OCI-LY1 (cell line): ENCODE data around the gene UFD1.

Experiments
- H2AFZ ChIP-seq: fragments of 200-600 bp; sonication (generic), shearing (Covaris generic); 2 replicates; pipeline ENCODE4 v1.6.0; 2014; ENCODE audit warnings: antibody characterized with exemption, mild to moderate bottlenecking, low read length
- H3F3A ChIP-seq: fragments of 200-600 bp; sonication (generic), shearing (Covaris generic); 2 replicates; pipeline ENCODE4 v1.6.0; 2014; ENCODE audit warnings: mild to moderate bottlenecking, antibody characterized with exemption, low read length, moderate library complexity; ENCODE audit not compliant: insufficient read depth
- H3K27ac ChIP-seq: fragments of 200-600 bp; sonication (generic); 2 replicates; pipeline ENCODE4 v1.5.1; 2014; ENCODE audit warnings: low read length, mixed run types, mild to moderate bottlenecking, low read depth; ENCODE audit not compliant: poor library complexity, severe bottlenecking
- H3K27me3 ChIP-seq: fragments of 200-600 bp; sonication (generic); 2 replicates; pipeline ENCODE4 v1.6.0; 2014; ENCODE audit warnings: antibody characterized with exemption, mild to moderate bottlenecking, low read length, moderate library complexity; ENCODE audit not compliant: insufficient read depth
- H3K36me3 ChIP-seq: fragments of 200-600 bp; sonication (generic); 2 replicates; pipeline ENCODE4 v1.6.1; 2014; ENCODE audit warnings: mild to moderate bottlenecking, antibody characterized with exemption, low read length, moderate library complexity, mixed read lengths; ENCODE audit not compliant: insufficient read depth
- H3K4me1 ChIP-seq: fragments of 200-600 bp; sonication (generic); 2 replicates; pipeline ENCODE4 v1.5.1; 2014; ENCODE audit warnings: mild to moderate bottlenecking, low read length, moderate library complexity; ENCODE audit not compliant: insufficient read depth, severe bottlenecking
- H3K4me2 ChIP-seq: fragments of 200-600 bp; sonication (generic), shearing (Covaris generic); 2 replicates; pipeline ENCODE4 v1.6.1; 2014; ENCODE audit warnings: low read length
- H3K4me3 ChIP-seq: fragments of 200-600 bp; sonication (generic); 2 replicates; pipeline ENCODE4 v1.5.1; 2014; ENCODE audit warnings: low read length, low read depth, mild to moderate bottlenecking, mixed read lengths; ENCODE audit not compliant: poor library complexity, severe bottlenecking
- H3K79me2 ChIP-seq: fragments of 200-600 bp; shearing (Covaris generic); 2 replicates; pipeline ENCODE4 v1.6.1; 2016; ENCODE audit warnings: mixed run types, low read length, mixed read lengths; ENCODE audit not compliant: insufficient read depth
- H3K9ac ChIP-seq: fragments of 200-600 bp; sonication (generic), shearing (Covaris generic); 2 replicates; pipeline ENCODE4 v1.6.1; 2014; ENCODE audit warnings: mild to moderate bottlenecking, low read length, mixed read lengths
- H3K9me2 ChIP-seq: fragments of 200-600 bp; sonication (generic), shearing (Covaris generic); 2 replicates; pipeline ENCODE4 v1.6.1; 2014; ENCODE audit warnings: low read depth, mild to moderate bottlenecking, low read length, mixed read lengths
- H3K9me3 ChIP-seq: fragments of 200-600 bp; shearing (Covaris generic); 2 replicates; pipeline ENCODE4 v1.6.1; 2014; ENCODE audit warnings: low read length, mixed read lengths
- H4K20me1 ChIP-seq: fragments of 200-600 bp; sonication (generic), shearing (Covaris generic); 2 replicates; pipeline ENCODE4 v1.6.0; 2016; ENCODE audit warnings: mild to moderate bottlenecking, low read length; ENCODE audit not compliant: insufficient read depth
- EZH2 ChIP-seq: fragments of 200-600 bp; sonication (generic), shearing (Covaris generic); IDR thresholded peaks from 2 replicates; pipeline ENCODE4 v1.8.0; 2017; ENCODE audit warnings: borderline replicate concordance, mixed run types, mild to moderate bottlenecking, antibody characterized with exemption, low read length, moderate library complexity, mixed read lengths
- TF ChIP-seq, protein P1 (sequence below): fragments of 200-600 bp; sonication (generic), shearing (Covaris generic); IDR thresholded peaks from 2 replicates; pipeline ENCODE4 v1.5.1; 2017; ENCODE audit warnings: mild to moderate bottlenecking, antibody characterized with exemption, low read length, moderate library complexity, mixed read lengths

The UFD1 gene

DNA sequence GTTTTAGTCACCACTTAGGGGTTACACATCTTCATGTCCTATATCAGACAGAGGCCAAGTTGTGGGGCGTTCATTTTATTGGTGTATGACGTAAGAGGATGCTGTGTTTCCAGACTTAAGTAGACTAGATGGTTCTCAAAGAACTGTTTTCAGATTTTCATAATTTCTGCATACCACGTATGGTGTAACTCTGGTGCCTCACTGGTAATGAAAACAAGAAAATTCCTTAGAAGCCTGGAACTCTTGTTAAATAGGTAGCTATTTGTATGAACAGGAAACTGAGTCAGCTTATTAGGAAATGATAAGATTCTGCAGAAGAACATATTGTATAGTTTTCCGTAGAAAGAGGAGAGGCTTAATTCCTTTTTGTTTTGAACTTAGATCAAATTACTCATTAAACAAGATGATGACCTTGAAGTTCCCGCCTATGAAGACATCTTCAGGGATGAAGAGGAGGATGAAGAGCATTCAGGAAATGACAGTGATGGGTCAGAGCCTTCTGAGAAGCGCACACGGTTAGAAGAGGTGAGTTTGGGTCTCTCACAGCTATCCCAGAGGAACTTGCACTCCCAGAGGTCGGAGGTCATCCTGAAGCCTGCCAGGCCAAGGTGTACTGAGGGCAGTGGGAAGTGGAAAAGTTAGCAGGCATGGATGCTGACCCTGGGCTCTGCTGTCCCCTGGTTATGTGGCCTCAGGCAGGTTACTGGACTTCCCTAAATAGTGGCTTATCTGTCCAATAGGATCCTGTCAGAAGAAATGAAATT is 4.7 kb upstream of the UFD1 start:
- H3K4me3 ChIP-seq, result no peak overlapping the region

DNA sequence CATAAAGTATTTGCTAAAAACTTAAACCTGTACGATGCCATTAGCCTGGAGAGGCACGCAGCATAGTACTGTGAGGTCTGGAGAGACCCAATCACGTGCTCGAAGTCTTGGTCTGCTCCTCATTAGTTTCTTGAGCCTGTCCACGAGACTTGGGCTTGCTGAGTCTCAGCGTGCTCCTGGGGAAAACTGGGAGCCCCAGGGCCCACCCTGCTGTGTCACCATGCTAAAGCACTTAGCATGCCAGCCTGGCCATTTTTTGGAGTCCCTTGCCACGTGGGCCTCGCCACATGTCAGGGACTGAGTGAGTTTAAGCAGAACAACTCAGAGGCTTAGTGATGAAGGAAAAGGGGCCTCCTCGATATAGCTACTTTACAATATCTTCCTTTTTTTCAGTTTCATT is 3.3 kb upstream of the UFD1 start:
- H2AFZ ChIP-seq, result no peak overlapping the region
- no peaks in the 10 kb centered on the region for H3K9me2 ChIP-seq
- peaks cover 45% of the 10 kb centered on the region for H3K36me3 ChIP-seq
- TF ChIP-seq EZH2, result no peak
- TF ChIP-seq, protein P1, sequence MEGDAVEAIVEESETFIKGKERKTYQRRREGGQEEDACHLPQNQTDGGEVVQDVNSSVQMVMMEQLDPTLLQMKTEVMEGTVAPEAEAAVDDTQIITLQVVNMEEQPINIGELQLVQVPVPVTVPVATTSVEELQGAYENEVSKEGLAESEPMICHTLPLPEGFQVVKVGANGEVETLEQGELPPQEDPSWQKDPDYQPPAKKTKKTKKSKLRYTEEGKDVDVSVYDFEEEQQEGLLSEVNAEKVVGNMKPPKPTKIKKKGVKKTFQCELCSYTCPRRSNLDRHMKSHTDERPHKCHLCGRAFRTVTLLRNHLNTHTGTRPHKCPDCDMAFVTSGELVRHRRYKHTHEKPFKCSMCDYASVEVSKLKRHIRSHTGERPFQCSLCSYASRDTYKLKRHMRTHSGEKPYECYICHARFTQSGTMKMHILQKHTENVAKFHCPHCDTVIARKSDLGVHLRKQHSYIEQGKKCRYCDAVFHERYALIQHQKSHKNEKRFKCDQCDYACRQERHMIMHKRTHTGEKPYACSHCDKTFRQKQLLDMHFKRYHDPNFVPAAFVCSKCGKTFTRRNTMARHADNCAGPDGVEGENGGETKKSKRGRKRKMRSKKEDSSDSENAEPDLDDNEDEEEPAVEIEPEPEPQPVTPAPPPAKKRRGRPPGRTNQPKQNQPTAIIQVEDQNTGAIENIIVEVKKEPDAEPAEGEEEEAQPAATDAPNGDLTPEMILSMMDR, result no peak
- no peak overlapping the region for H3K4me2 ChIP-seq
- H3K4me3 ChIP-seq, result no peak overlapping the region
- peaks cover 18% of the 10 kb centered on the region for H3K4me1 ChIP-seq
- no peaks in the 10 kb centered on the region for H3K27me3 ChIP-seq
- H3K9ac ChIP-seq, result no peak overlapping the region
- no peaks in the 10 kb centered on the region for H3K9me3 ChIP-seq
- H3K27ac ChIP-seq, result no peak overlapping the region
- no peaks in the 10 kb centered on the region for H4K20me1 ChIP-seq
- H3K79me2 ChIP-seq, result peaks cover 24% of the 10 kb centered on the region
- no peaks in the 10 kb centered on the region for H3F3A ChIP-seq

More for the DNA sequence above, 4.7 kb upstream of the UFD1 start:
- H3K9ac ChIP-seq, result no peak overlapping the region
- no peak for TF ChIP-seq EZH2
- TF ChIP-seq, protein P1, result no peak
- H3K9me2 ChIP-seq, result no peaks in the 10 kb centered on the region
- no peaks in the 10 kb centered on the region for H3K27me3 ChIP-seq
- peaks cover 10% of the 10 kb centered on the region; the same call in 1 of the 2 replicates for H3K79me2 ChIP-seq
- no peaks in the 10 kb centered on the region for H3K9me3 ChIP-seq
- H3K4me1 ChIP-seq, result peaks cover 9% of the 10 kb centered on the region
- H3F3A ChIP-seq, result no peaks in the 10 kb centered on the region
- H4K20me1 ChIP-seq, result no peaks in the 10 kb centered on the region
- no peak overlapping the region for H3K27ac ChIP-seq
- H2AFZ ChIP-seq, result no peak overlapping the region
- H3K4me2 ChIP-seq, result no peak overlapping the region
- H3K36me3 ChIP-seq, result peaks cover 54% of the 10 kb centered on the region

DNA sequence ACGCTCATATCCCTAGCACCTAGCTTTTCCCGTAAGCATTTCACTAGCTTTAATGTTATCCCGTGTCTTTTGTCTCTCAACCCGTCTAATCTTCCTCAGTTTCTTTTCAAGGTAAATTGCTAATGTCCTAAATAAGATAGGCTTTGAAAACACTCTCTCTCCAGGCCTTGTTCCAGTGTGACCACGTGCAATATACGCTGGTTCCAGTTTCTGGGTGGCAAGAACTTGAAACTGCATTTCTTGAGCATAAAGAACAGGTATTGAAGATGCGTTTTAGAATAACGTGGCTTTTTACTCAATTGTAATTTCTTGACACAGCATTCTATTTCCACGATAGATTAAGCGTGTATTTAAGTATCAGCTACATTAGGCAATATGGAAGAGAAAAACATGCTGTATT is 1.8 kb upstream of the UFD1 start:
- H3K27me3 ChIP-seq, result no peaks in the 10 kb centered on the region
- H3K4me1 ChIP-seq, result peaks cover 22% of the 10 kb centered on the region
- no peak overlapping the region for H3K27ac ChIP-seq
- no peaks in the 10 kb centered on the region for H3K9me2 ChIP-seq
- no peaks in the 10 kb centered on the region for H4K20me1 ChIP-seq
- peaks cover 37% of the 10 kb centered on the region for H3K79me2 ChIP-seq
- no peaks in the 10 kb centered on the region for H3K9me3 ChIP-seq
- H2AFZ ChIP-seq, result no peak overlapping the region
- H3K4me2 ChIP-seq, result peak overlapping the region; percentile 99
- peak overlapping the region; percentile 90 for H3K4me3 ChIP-seq
- peaks cover 38% of the 10 kb centered on the region for H3K36me3 ChIP-seq
- no peaks in the 10 kb centered on the region for H3F3A ChIP-seq
- TF ChIP-seq, protein P1, result no peak
- no peak for TF ChIP-seq EZH2
- H3K9ac ChIP-seq, result peak overlapping the region; percentile 72
